K562 (cell line): ENCODE measurements around the gene SEC11A. TPM values are rescaled to one million over a fixed set of nuclear protein-coding genes. Genes with fewer than 3 reads are reported as not detected.

Experiments
- ATAC-seq: fragments of 200-7000 bp; cut with Tn5 transposase; 3 replicates; pipeline ENCODE4 v1.9.1; 2020; ENCODE audit warnings: moderate library complexity
- BruUV-seq: library from RNA; stranded (reverse); fragments of 400-500 nt; replicated peaks from 2 replicates; lab custom pipeline; 2021; lab: Mats Ljungman, UMichigan
- CTCF ChIA-PET: fragments of 300-600 bp; formaldehyde crosslinking; extraction: SDS; loops from one replicate; lab custom pipeline; 2021; ENCODE audit warnings: low intra/inter-chr PET ratio; lab: Yijun Ruan, JAX
- POLR2A ChIA-PET: fragments of 300-600, 350-650 bp; sonication (Branson Sonifier 250); formaldehyde crosslinking; extraction: SDS; loops from one replicate; lab custom pipeline; 2021; ENCODE audit warnings: antibody characterized with exemption, inconsistent platforms; lab: Yijun Ruan, JAX
- DNase-seq, 4 experiments: peaks; one replicate each; pipeline versions ENCODE4 v3.0.0 to v3.0.0-alpha.2; 2011 to 2018; ENCODE audit warnings: low spot score in 3 of 4, mixed read lengths in 3 of 4; ENCODE audit errors: extremely low read depth in 1 of 4
- FAIRE-seq: peaks from 2 replicates; lab custom pipeline; 2011; peaks lifted over from hg19 to GRCh38; lab: Jason Lieb, UNC
- H2AFZ ChIP-seq: 2 replicates; pipeline ENCODE4 v1.6.0; 2011; ENCODE audit warnings: low read depth, low read length, control low read depth, inconsistent platforms
- H3K27ac ChIP-seq: fragments of 200-600 bp; 3 replicates; pipeline ENCODE4 v1.8.0; 2011; ENCODE audit warnings: low read depth, mild to moderate bottlenecking, control low read depth, inconsistent platforms, low read length, moderate library complexity, mixed read lengths; ENCODE audit errors: extremely low read depth
- H3K27me3 ChIP-seq, 2 experiments: fragments of 300-600 bp in 1 of 2; 2 replicates in 1 of 2; 3 replicates in 1 of 2; pipeline versions ENCODE4 v1.6.0 to v1.8.0; 2011; ENCODE audit warnings: inconsistent platforms in 2 of 2, low read length in 2 of 2, mild to moderate bottlenecking in 1 of 2, mixed read lengths in 1 of 2, moderate library complexity in 1 of 2; ENCODE audit not compliant: control insufficient read depth in 2 of 2, insufficient read depth in 2 of 2
- H3K36me3 ChIP-seq: fragments of 300-600 bp; 3 replicates; pipeline ENCODE4 v1.8.0; 2011; ENCODE audit warnings: mild to moderate bottlenecking, low read length, inconsistent platforms; ENCODE audit not compliant: control insufficient read depth, insufficient read depth
- H3K4me1 ChIP-seq, 2 experiments: fragments of 200-600 bp in 1 of 2; replicated peaks in 1 of 2; 2 replicates in 1 of 2; 3 replicates in 1 of 2; pipeline versions ENCODE4 v1.5.1 to v1.8.0; 2011; ENCODE audit warnings: inconsistent platforms in 2 of 2, low read length in 2 of 2, mild to moderate bottlenecking in 1 of 2, mixed read lengths in 1 of 2, moderate library complexity in 1 of 2; ENCODE audit not compliant: control insufficient read depth in 2 of 2, insufficient read depth in 2 of 2
- H3K4me2 ChIP-seq: 2 replicates; pipeline ENCODE4 v1.6.1; 2011; ENCODE audit warnings: low read length, control low read depth, inconsistent platforms, mixed read lengths; ENCODE audit not compliant: insufficient read depth
- H3K4me3 ChIP-seq: fragments of 200-600 bp; sonication (generic), shearing (Covaris generic); 2 replicates; pipeline ENCODE4 v1.5.1; 2016; ENCODE audit warnings: control low read depth, inconsistent platforms
- H3K79me2 ChIP-seq: fragments of 200-600 bp; 3 replicates; pipeline ENCODE4 v1.8.0; 2011; ENCODE audit warnings: low read length, inconsistent platforms; ENCODE audit not compliant: control insufficient read depth, insufficient read depth
- H3K9ac ChIP-seq, 2 experiments: 2 replicates each; pipeline versions ENCODE4 v1.6.0 to v1.6.1; 2011; ENCODE audit warnings: low read depth in 2 of 2, low read length in 2 of 2, control low read depth in 1 of 2, inconsistent platforms in 1 of 2, mild to moderate bottlenecking in 1 of 2, mixed read lengths in 1 of 2; ENCODE audit not compliant: insufficient read depth in 1 of 2
- H3K9me1 ChIP-seq: one replicate; pipeline ENCODE4 v1.6.0; 2011; ENCODE audit warnings: inconsistent platforms, mild to moderate bottlenecking, low read length, moderate library complexity; ENCODE audit not compliant: control insufficient read depth, insufficient read depth
- H3K9me3 ChIP-seq: replicated peaks from 2 replicates; pipeline ENCODE4 v1.5.1; 2011; ENCODE audit warnings: low read depth, low read length, inconsistent platforms; ENCODE audit not compliant: control insufficient read depth, insufficient read depth
- H4K20me1 ChIP-seq: replicated peaks from 2 replicates; pipeline ENCODE4 v1.6.1; 2011; ENCODE audit warnings: low read length, inconsistent platforms, mixed read lengths; ENCODE audit not compliant: control insufficient read depth, insufficient read depth
- ATF1 ChIP-seq, 2 experiments: fragments of 450-650 bp in 1 of 2; IDR thresholded peaks; 2 replicates each; pipeline ENCODE4 v1.6.1; 2016; ENCODE audit warnings: missing compliant biosample characterization in 1 of 2, missing genetic modification characterization in 1 of 2
- CREB3L1 ChIP-seq: fragments of 450-650 bp; IDR thresholded peaks from 2 replicates; pipeline ENCODE4 v1.6.1; 2014; ENCODE audit warnings: low read depth, mild to moderate bottlenecking, moderate library complexity, borderline replicate concordance
- ERF ChIP-seq: fragments of 450-650 bp; formaldehyde crosslinking; IDR thresholded peaks from 2 replicates; pipeline ENCODE4 v1.4.0; 2020; ENCODE audit warnings: mild to moderate bottlenecking, mixed read lengths
- HMGXB4 ChIP-seq: sonication (generic); formaldehyde crosslinking; IDR thresholded peaks from 2 replicates; pipeline ENCODE4 v1.8.1; 2023; ENCODE audit warnings: mild to moderate bottlenecking, missing genetic modification reagents
- MAZ ChIP-seq, 2 experiments: fragments of 450-650 bp in 1 of 2; sonication (generic) in 1 of 2; formaldehyde crosslinking; IDR thresholded peaks in 1 of 2; conservative IDR thresholded peaks in 1 of 2; 2 replicates each; pipeline versions ENCODE4 v1.4.0 to v1.5.0; 2020; ENCODE audit warnings: mild to moderate bottlenecking in 1 of 2, missing genetic modification reagents in 1 of 2
- MLLT1 ChIP-seq, 2 experiments: fragments of 450-650 bp; IDR thresholded peaks; 2 replicates each; pipeline ENCODE4 v1.6.1; 2016
- NKRF ChIP-seq: fragments of 450-650 bp; IDR thresholded peaks from 2 replicates; pipeline ENCODE4 v1.6.1; 2016; ENCODE audit warnings: borderline replicate concordance
- TEAD4 ChIP-seq, 2 experiments: sonication (generic) in 1 of 2; formaldehyde crosslinking in 1 of 2; IDR thresholded peaks; 2 replicates each; pipeline versions ENCODE4 v1.6.1 to v1.8.0; 2012 to 2022; ENCODE audit warnings: borderline replicate concordance in 1 of 2, inconsistent platforms in 1 of 2, low read length in 1 of 2, mild to moderate bottlenecking in 1 of 2, missing genetic modification reagents in 1 of 2
- ZBTB17 ChIP-seq: fragments of 450-650 bp; formaldehyde crosslinking; IDR thresholded peaks from 2 replicates; pipeline ENCODE4 v1.4.0; 2020; ENCODE audit warnings: mild to moderate bottlenecking
- WGBS: fragments of 100-300 bp; shearing (Covaris generic); methylation state at CpG from one replicate; pipeline ENCODE4 v1.1.6; 2016; ENCODE audit warnings: low coverage, mixed read lengths; ENCODE audit not compliant: insufficient coverage; ENCODE audit errors: missing lambda C conversion rate; 5-methylcytosine and 5-hydroxymethylcytosine counted together
- in situ Hi-C: fragments of 300-500 bp; cut with MboI; formaldehyde crosslinking; loops from 4 replicates; pipeline ENCODE4 v1.15.0; 2018; ENCODE audit warnings: inconsistent platforms, mixed read lengths
- intact Hi-C: fragments of 100-400 bp; cut with micrococcal nuclease; formaldehyde crosslinking; loops from 2 replicates; pipeline ENCODE4 v1.14.2; 2022
- polyA plus RNA-seq, 8 experiments: library from polyadenylated mRNA; depleted of rRNA in 4 of 8; stranded (reverse) in 5 of 8; unstranded in 3 of 8; fragments of >200 nt; fragmentation: Nextera tagmentation in 2 of 8; fragmentation: Illumina TruSeq in 1 of 8; extraction: Ambion mirVana in 2 of 8; extraction: Trizol in 1 of 8; gene quantifications; 2 replicates each; pipeline versions ENCODE4 v1.2.1 to v1.2.3, GENCODE V29; 2011 to 2014; ENCODE audit warnings: inconsistent platforms in 1 of 8, missing spikeins in 1 of 8
- total RNA-seq, 7 experiments: library from RNA; depleted of rRNA in 6 of 7; stranded (reverse); fragments of >200 nt in 6 of 7; fragmentation: Illumina TruSeq in 2 of 7; extraction: Trizol in 2 of 7; gene quantifications; 2 replicates each; pipeline versions ENCODE4 v1.2.1 to v1.2.3, GENCODE V29; 2011 to 2021; ENCODE audit warnings: low replicate concordance in 1 of 7

The SEC11A gene
- total and polyA plus RNA-seq, 9 of the 15 experiments (the other 6 are each of a cell fraction or from before 2014, with no cell fraction given) = 175 to 310 (median 229) TPM

- in situ Hi-C loops = no loop called here
- no peak for FAIRE-seq
- H2AFZ ChIP-seq = peak overlapping the region; percentile 76
- H3K79me2 ChIP-seq = peaks cover 35% of the 10 kb centered on the region
- intact Hi-C loops = no loop called here
- no peaks in the 10 kb centered on the region for H3K27me3 ChIP-seq
- under 1% methylated on average over 74 of the region's 105 CpGs for WGBS
- peak overlapping the region; percentile 54 for H3K4me3 ChIP-seq
- peak overlapping the region; percentile 68 to 93 for H3K9ac ChIP-seq
- no TSS peak for BruUV-seq
- POLR2A ChIA-PET = interaction anchor here (0.5 kb wide), 1 partner anchor 33 kb away, joined by 3 read pairs; no protein-coding TSS in a partner anchor
- H4K20me1 ChIP-seq = no peaks in the 10 kb centered on the region; the same call in 1 of the 2 replicates
- peaks cover 28% of the 10 kb centered on the region for H3K36me3 ChIP-seq
- peaks cover 18 to 25% of the 10 kb centered on the region in 2 experiments; a peak in 4 of 5 replicates for H3K4me1 ChIP-seq
- CTCF ChIA-PET = no interaction called here
- peak; percentile 57 to 75 (median 61) for DNase-seq
- no peaks in the 10 kb centered on the region for H3K9me3 ChIP-seq
- no peaks in the 10 kb centered on the region for H3K9me1 ChIP-seq
- peak; percentile 78 for ATAC-seq
- H3K4me2 ChIP-seq = peak overlapping the region; percentile 90
- H3K27ac ChIP-seq = peak overlapping the region; percentile 74
- TF ChIP-seq MAZ (CRISPR knock-in tag; conservative IDR thresholded peaks at IDR 0.05 in 1 of 2, IDR thresholded peaks at IDR 0.05 in 1 of 2) (peak in 1 of 2 experiments; percentile 57; a peak in 2 of 4 replicates), HMGXB4 (CRISPR knock-in tag) (no peak), MLLT1 (IDR thresholded peaks at IDR 0.05) (peak; percentile 3 to 40; a peak in 1 of 4 replicates), ERF (CRISPR knock-in tag) (no peak), ATF1 (CRISPR knock-in tag; IDR thresholded peaks at IDR 0.05) (no peak), ATF1 (tag; IDR thresholded peaks at IDR 0.05) (peak; percentile 28; the same call in 1 of the 2 replicates), ZBTB17 (CRISPR knock-in tag) (0 out of 2 replicates have a peak, but pooled peaks have one; percentile 52), CREB3L1 (peak; percentile 21; the same call in 1 of the 2 replicates), TEAD4 (IDR thresholded peaks at IDR 0.05; ENCODE audit: low read length) (peak; percentile 6; the same call in 1 of the 2 replicates), TEAD4 (CRISPR knock-in tag; IDR thresholded peaks at IDR 0.05; ENCODE audit: borderline replicate concordance) (no peak), NKRF (peak; percentile 53; the same call in 1 of the 2 replicates)
Measured at GRCh38 chr15:84633311-84634227, 82.4 kb downstream of the SEC11A start.
